ENCODE data around the gene PTPRH. TPM values are rescaled to one million over a fixed set of nuclear protein-coding genes. Genes with fewer than 3 reads are reported as not detected.

The PTPRH gene
- total RNA-seq, 1 donor from 2014 or later = 0.39 TPM

DNA sequence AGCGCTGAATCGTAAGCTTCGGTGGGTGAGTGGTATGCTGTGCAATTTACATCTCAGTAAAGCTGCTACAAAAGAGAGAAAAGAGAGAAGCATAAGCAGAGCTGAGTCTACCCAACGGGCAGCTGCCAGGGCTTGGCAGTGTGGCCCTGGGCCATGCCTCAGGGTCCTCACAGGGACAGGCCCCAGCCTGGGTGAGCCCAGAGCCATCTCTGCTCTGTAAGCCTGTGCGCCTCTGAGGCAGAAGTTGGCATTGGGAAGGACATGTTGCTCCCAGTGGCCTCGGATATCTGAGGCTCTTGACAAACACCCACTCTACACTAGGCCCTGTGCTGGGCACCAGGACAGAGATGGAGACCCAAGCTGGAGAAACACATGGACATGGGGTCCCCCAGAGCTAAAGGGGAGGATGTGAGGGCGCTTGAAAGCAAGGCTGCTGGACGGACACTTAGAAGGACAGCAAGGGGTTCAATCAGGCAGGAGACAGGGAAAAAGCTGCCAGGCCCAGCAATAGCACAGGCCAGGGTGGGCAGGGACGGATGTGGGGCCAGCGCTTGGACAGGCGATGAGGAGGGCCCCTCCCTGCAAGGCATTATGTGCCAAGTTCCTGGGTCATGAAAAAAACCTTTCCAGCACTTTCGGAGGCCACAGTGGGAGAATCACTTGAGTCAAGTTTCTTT lies 34.8 kb upstream of the PTPRH start:
- DNase-seq = no peak

DNA sequence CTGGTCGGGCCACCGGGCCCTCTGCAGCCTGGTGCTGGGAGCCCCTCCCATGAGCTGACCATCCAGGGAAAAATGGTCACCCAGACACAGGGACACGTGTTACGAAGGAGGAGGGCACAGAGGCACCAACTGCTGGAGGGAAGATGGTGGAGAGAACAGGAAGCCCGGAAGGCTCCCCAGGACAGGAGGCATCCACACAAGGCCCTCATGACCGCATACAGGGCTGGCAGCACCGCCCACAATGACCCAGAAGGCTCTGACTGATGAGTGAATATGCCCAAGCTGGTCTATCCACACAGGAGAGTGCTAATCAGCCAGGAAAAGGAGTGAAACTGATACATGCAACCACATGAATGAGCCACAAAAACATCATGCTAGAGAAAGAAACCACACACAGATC lies 33.2 kb upstream of the PTPRH start:
- no peak for DNase-seq

DNA sequence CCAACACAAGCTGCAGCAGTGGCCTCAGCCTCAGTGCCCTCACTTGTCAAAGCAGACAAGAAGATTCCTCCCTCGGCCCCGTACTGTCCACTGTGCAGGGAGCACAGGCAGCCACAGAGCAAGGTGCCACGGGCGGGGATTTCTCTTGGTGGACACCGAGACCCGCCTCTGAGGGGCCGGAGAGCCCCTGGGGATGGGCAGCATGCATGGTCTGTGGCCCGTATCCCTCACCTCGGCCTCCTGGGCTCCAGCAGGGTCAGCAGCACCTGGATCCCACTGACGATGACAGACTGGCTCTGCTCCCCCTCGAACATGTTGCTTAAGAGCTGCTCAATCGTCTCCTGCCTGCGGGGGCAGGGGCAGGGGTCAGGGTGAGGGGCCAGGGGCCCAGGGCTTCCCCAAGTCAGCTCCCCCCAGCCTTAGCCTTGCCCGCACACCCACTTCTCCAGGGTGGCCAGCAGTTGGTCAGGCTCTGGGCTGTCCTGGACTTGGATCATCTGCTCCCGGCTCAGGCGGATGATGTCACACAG lies 32.7 kb upstream of the PTPRH start:
- DNase-seq = no peak

DNA sequence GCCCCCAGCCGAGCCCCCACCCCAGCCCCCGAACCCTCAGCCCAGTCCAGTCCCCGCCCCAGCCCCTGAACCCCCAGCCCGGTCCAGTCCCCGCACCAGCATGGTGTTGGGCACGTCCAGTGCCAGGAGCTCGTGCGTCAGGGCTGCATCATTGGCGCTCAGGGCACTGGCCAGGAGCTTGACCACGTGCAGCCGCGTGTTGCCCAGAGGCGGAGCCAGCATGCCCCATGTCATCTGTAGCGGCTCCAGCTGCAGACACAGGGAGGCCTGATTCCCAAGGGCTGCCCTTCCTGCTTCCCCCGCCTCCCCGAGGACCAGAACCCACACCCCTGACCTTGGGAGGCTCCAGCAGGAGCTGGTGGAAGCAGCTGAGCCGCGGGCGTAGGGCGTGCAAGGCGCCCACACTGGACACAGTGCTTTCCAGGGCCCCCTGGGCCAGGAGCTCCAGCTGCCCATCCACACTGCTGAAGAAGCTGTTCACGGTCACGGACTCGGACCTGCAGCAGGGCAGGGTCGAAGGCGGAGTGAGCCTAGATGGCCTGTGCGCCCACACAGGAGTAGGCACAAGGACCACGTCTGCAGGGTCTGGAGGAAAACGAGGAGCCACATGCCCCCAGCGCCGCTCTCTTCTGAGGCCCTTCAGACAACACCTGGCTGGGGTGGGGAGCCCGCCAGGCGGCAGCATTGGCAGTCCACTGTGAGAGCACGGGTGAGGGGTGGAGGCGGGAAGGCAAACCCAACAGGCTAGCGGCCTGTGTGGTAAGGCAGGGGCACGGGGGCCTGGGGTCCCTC lies 32.0 kb upstream of the PTPRH start:
- no peak for DNase-seq

DNA sequence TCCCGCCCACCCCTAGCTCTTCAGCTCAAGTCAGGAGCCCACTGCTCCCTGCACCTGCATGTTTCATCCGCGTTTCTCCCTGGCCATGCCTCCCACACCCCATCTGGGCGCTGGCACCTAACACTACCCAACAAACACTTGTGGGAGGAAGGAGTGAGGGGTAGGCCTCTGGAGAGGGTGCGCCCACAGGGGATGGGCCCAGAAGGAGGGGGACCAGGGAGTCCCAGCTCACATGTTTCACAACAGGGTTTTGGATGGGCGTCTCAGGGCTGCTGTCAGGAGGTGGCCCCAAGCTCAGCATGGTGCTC lies 31.4 kb upstream of the PTPRH start:
- DNase-seq = no peak

DNA sequence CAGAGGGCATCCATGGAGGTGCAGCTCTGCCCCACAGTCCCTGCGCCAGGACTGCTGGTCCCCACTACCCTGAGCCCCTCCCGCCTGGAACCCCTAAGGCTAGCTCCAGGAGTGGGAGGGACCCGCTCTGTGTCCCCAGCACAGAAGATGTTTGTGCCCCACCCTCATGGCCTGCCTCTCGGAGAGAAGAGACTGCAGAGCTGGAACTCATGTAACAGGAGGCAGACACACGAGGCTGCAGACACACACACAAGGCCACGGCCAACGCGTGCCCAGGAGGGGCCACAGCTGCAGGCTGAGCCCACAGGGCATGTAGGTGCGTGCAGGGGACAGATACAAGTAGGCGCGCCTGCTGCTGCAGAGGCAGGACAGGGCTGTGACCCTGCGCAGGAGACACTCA lies 29.7 kb upstream of the PTPRH start:
- no peak for DNase-seq

DNA sequence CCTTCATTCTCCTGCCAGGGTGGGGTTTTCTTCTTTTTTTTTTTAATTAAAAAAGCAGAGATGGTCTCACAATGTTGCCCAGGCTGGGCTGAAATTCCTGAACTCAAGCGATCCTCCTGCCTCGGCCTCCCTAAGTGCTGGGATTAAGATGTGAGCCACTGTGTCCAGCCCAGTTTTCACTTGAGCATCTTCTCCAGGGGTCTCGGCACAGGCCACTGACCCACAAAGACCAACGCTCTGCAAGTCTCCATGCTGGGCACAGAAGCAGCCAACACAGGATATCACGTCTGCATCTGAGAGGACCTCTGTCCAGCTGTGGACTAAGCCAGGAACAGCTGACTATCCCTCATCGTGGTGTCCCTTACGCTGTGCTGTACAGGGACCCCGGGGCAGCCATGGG lies 28.7 kb upstream of the PTPRH start:
- DNase-seq = no peak

DNA sequence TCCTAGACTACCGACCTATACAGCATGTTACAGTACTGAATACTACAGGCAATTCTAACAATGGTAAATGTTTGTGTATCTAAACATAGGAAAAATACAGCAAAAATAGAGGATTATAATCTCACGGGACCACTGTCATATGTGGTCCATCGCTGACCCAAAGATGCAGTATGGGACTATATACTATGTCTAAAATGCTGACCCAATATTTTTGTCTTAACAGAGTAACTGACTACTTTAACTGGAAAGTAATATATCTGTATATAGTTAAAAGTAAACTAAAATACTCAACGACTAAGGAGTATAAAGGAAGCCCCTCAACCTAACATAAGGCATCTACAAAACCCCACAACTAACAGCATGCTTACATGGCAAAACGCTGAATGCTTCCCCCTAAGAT lies 23.7 kb upstream of the PTPRH start:
- DNase-seq = no peak

DNA sequence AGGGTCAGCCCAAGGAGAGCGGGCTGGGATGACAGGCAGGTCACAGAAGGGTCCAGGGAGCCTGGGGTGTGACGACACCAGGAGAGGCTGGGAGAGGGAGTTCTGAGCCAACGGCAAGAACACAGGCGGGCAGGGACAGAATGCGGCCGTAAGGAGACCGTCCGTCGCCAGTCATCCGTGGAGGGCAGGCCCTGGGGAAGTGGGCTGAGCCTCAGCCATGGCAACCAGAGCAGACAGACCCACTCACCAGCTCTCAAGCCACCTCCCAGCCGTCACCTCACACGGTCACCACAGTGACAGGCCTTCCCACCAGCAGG lies 22.9 kb upstream of the PTPRH start:
- DNase-seq = no peak

DNA sequence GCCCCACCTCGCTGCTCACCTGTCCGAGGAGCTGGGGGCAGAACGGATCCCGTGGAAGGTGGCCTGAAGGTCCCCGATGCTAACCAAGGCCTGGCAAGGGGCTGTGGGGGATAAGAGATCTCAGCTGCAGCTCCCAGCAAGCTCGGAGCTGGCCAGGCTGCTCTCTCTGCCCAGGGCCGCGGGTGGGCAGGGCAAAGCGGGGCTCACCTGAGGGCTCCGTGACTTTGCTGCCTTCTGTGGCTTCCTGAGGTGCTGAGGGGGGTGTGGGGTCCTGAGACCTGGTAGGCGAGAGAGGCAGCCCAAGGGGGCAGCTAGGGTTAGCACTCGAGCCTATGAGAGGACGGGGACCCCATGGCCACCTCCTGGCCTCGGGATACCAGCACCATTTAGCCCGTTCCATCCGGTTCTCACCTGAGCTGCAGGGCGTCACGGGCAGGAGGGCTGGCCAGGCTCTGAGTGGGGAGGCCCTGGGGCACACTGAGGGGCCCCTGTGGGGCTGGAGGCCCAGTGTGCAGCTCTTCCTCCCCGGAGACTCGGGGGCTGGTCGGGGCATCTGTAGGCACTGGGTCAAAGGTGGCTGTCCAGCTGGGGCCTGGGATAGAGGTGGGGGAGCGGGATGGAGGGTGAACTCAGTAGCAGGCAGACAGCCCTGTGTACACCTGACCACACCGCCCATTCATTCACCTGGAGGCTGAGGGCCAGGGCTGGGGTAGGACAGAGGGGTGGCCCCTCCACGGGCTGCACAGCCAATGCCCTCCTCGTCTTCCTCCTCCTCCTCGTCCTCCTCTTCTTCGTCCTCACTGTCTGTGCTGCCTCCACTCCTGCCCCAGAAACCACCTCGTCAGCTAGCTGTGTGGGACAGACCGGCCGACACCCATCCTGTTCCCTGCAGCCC lies 22.3 kb upstream of the PTPRH start:
- no peak for DNase-seq

DNA sequence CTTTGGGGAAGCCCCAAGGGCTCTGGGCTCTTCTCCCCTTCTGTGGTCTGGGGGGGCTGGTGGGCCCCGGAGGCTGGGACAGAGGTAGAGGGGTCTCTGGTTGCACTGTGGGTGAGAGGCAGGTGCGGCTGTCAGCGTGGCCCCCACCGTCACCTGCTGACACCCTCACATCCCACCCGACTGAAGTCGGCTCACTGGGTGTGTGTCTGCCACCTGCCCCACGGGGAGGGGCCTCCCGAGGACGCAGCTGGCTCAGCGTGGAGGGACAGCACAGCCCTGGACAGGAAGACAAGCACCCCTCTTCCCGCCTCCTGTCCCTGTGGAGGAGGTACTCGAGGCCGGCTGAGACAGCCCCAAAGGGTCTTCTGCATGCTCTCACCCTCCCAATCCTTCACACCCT lies 21.5 kb upstream of the PTPRH start:
- no peak for DNase-seq

DNA sequence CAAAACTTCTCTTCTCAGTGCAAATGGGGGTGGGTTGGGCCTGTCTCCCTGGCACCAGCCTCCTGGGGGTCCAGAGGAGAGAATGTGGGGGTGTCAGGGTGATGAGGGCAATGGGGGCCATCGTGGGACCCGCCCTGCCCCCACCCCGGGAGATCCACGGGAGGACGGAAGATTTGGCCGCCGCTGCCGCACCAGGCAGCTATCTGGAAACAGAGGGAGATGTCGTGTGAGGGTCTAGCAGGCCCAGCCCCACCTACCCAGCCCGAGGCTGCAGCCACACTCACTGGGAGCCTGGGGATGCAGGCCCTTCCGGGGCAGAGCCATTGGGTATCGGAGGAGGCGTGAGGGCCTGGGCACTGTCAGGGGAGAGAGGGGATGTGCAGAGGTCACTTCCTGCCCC lies 21.0 kb upstream of the PTPRH start:
- no peak for DNase-seq

DNA sequence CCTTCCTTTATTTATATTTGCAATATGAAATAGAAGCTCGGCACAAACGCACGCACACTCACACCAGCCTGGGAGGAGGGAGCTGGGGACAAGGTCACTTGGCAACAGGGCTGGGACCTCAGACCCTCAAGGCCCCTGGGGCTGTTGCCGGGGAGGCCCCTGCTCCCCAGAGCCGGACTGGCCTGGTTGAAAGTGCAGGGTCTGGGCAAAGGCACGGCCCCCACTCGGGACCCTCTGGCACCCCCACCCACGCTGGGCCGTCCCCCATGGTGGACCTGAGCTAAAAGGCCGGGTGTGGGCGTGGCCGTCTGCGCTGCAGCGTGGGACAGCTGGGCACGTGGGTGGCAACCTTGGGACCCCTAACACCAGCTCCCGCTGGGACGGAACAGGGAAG lies 20.5 kb upstream of the PTPRH start:
- no peak for DNase-seq

DNA sequence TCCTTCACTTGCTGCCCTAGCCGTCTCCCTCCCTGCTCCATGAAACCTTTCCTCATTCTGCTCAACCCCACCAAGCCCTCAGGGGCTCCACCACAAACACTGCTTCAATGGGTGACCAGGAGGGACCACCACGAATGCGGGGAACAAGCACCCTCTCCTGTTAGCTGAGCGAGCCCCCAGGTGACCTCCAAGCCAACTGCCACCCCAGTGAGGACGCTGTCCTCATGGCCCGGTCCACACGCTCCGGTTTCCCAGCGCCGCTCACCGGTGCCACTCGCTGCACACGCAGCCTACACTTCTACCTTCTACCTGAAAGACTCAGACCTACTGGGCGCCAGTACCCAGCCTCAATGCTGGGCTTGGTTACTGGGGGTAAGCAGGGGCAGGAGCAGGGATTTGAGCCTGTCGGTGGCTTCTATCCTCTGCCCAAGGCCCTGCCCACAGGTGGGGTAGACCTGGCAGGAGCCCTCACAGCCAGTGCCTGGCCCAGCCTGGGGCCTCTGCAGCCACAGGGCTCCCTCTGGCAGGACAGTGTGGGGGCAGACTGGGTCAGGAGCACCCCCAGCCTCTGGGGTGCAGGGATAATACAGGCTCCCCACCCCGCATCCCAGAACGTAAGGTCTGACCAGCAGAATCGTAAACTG lies 20.0 kb upstream of the PTPRH start:
- no peak for DNase-seq

DNA sequence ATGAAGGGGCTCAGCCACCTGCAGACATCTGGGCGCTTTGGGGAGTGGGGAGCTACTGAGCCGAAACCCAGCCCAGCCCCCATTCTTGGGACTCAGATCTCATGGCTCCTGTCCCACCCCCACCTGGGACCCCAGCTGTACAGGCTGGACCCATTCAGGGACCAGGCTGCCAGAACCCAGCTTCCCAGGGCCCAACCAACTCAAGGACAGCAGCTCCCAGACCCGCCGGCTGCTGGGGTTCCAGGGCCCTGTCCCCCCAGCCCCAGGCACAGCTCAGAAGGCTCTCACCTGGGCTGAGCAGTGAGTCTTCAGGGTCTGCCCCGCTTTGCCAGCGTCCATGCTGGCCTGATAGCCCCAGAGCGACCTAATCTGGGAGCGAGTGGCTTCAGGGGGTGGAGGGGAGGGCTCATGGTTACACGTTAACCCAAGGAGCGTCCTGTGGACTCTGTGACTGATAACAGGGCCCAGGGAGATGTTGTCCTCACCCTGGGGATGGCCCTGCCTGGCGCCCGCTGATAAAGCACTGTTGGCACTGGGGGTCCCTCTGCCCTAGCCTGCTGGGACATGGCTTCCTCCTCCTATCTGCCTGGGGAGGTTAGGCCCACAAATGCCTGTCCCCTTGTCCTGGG lies 19.2 kb upstream of the PTPRH start, which contains the start of gene TMEM86B:
Gene TMEM86B, minus strand, starts transcription at position 361 of the 629 bp plus-strand sequence. Its CDS starts 22 bp downstream, at position 339.
- DNase-seq = no peak

DNA sequence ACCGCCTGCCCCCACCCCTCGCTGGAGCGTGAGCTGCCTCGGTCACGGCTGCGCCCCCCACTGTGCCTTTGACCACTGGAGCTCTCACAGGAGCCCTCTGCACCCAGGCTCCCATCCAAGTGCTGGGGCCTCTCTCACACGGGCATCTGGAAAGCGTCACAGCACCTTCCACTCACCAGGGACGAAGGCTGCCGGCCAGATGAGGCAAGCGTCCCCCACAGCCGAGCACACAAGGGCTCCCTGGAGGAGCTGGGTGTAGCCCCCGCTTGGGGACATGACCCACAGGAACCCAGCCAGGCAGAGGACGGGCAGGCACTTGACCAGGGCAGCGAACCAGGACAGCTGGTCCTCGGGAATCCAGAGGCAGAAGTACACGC lies 18.7 kb upstream of the PTPRH start:
- DNase-seq = no peak

DNA sequence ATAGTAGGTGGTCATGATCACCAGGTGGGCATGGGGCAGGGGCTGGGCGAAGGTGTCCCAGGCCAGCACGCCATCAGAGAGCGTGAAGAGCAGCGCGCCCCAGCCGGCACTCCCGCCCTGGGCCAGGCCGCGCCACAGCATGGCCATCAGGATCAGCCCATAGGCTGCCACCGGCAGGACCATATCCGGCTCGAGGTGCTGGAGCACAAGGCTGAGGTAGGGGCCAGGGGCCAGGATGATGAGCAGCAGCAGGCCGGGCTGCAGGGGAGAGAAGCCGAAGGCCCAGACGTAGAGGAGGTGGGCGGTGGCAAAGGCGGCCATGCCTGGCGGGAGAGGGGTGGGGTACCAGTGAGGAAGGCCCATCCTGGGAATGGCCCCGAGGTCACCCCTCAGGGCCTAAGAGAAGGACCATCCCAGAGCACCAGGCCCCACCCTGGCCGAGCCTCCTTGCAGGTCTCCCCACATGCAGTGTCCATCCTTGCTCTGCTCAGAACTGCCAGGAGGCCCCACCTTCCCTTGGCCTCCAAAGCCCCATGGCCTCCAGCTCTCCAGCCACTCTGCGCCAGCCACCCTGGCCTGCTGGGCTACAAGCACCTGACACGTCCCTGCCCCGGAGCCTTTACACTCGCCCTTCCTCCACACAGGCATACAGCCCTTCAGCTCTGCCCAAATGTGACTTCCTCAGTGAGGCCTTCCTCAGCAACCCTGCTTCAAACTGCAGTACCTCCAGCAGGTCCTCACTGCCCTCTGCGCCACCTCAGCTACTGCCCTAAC lies 18.1 kb upstream of the PTPRH start:
- no peak for DNase-seq

DNA sequence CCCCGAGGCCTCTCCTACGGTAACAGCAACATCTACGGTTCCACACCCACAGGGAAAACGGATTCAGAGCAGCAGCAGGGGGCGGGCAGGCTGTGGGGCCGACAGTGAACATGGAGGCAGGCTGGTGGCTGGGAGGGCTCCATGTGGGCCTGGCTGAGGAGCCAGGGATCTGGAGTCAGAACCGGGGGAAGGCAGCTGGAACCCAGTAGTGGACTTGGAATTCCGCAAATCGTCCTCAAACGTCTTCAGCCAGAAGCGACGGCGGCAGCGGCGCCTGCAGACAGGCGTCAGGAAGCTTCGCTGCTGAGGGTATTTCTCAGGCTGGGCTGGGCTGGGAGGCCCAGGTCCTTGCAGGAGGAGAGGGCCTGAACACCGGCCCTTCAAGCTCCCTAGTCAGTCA lies 17.5 kb upstream of the PTPRH start:
- DNase-seq = no peak

DNA sequence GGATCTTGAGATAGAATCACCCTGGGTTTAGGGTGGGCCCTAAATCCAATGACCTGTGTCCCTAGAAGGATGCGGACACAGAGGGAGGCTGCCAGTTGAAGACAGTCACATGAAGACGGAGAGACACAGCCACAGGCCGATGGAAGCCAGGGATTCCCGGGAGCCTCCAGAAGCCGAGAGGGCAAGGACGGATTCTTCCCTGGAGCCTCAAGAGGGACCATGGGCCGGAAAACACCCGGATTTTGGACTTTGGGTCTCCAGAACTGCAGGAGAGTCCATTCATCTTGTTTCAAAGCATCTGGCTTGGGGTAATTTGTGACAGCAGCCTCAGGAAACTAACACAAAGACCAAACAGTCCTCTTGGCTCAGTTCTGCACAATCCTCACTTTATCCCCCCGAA lies 17.0 kb upstream of the PTPRH start:
- DNase-seq = no peak

DNA sequence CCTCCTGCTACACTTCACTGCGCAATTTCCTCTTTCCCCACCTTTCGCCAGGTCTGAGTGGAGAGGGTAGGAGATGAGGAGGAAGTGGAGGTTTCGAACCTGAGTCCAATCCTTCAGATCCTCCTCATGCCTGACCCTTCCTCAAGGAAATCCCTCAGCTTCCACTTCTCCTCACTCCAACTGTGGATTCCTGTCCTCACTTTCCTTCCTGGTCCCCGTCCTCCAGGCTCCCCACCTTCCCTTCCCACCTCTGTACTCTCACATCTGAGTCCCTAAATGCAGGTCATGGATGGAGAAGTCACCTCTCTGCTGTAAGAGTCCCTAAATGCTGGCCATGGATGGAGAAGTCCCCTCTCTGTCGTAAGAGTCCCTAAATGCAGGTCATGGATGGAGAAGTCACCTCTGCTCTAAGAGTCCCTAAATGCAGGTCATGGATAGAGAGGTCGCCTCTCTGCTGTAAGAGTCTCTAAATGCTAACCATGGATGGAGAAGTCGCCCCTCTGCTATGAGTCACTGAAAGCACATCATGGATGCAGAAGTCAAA lies 16.2 kb upstream of the PTPRH start:
- no peak for DNase-seq
